ENCODE data around the gene SUSD4. TPM values are rescaled to one million over a fixed set of nuclear protein-coding genes. Genes with fewer than 3 reads are reported as not detected.

The SUSD4 gene
- polyA plus RNA-seq, 4 donors, result 0.27 to 1.5 (median 0.61) TPM; not detected in 1

GRCh38 chr1:223234170-223234514 is 129.8 kb downstream of the SUSD4 start:
- peaks cover 0 to 10% (median 6%) of the 10 kb centered on the region in 3 donors for H3K4me1 ChIP-seq (ENCODE audit: control insufficient read depth in 3 of 3, insufficient read depth in 2 of 3, low read depth in 1 of 3, low read length in 2 of 3)
- DNase-seq, result no peak
- H3K27ac ChIP-seq (ENCODE audit: low read depth in 1 of 3, low read length in 2 of 3), result peak overlapping the region in 1 of 3 donors; percentile 28
- no peaks in the 10 kb centered on the region for H3K9me3 ChIP-seq (ENCODE audit: control insufficient read depth in 2 of 2, insufficient read depth in 1 of 2, low read depth in 1 of 2, low read length in 1 of 2)
- no peak overlapping the region for H3K4me3 ChIP-seq (ENCODE audit: low read depth in 1 of 3, low read length in 3 of 3)
- H3K27me3 ChIP-seq (ENCODE audit: control insufficient read depth in 3 of 3, insufficient read depth in 3 of 3, low read length in 3 of 3), result no peaks in the 10 kb centered on the region
- H3K36me3 ChIP-seq (ENCODE audit: control insufficient read depth in 3 of 3, insufficient read depth in 2 of 3, low read depth in 1 of 3, low read length in 3 of 3), result no peaks in the 10 kb centered on the region
- WGBS, 3 donors, result 53 to 88% (median 69%) methylated on average over 1 of the region's 1 CpG
- no peak for FAIRE-seq

GRCh38 chr1:223233410-223234169 is 130.4 kb downstream of the SUSD4 start:
- Histone ChIP-seq H3K4me1 (ENCODE audit: control insufficient read depth in 3 of 3, insufficient read depth in 2 of 3, low read depth in 1 of 3, low read length in 2 of 3) (peaks cover 0 to 10% (median 6%) of the 10 kb centered on the region in 3 donors), H3K4me3 (ENCODE audit: low read depth in 1 of 3, low read length in 3 of 3) (no peak overlapping the region), H3K36me3 (ENCODE audit: control insufficient read depth in 3 of 3, insufficient read depth in 2 of 3, low read depth in 1 of 3, low read length in 3 of 3) (no peaks in the 10 kb centered on the region), H3K27ac (ENCODE audit: low read depth in 1 of 3, low read length in 2 of 3) (peak overlapping the region in 2 of 3 donors; percentile 28 to 51), H3K27me3 (ENCODE audit: control insufficient read depth in 3 of 3, insufficient read depth in 3 of 3, low read length in 3 of 3) (no peaks in the 10 kb centered on the region), H3K9me3 (ENCODE audit: control insufficient read depth in 2 of 2, insufficient read depth in 1 of 2, low read depth in 1 of 2, low read length in 1 of 2) (no peaks in the 10 kb centered on the region)
- 28 to 51% (median 37%) methylated on average over 11 of the region's 11 CpGs for WGBS, 3 donors
- FAIRE-seq (no peak), DNase-seq (peak; percentile 68 to 78)

DNA sequence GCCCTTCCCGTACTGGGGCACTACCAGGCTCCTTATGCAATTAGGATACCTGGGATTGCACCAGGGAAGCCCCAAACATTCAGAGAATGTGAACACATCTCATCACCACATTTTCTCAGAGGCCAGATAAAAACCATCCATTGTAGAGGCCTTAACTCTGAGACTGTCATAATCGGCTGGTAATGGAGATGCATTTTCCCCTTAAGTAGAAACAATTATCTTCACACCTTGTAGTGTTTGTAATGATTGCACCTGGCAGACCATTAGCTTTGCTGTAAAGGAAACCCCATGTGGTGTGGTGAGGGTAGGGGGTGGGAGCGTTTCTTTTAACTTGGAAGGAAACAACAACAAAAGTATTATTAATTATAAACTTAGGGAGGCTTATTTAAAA is 131.0 kb downstream of the SUSD4 start:
- no peaks in the 10 kb centered on the region for H3K36me3 ChIP-seq (ENCODE audit: control insufficient read depth in 3 of 3, insufficient read depth in 2 of 3, low read depth in 1 of 3, low read length in 3 of 3)
- H3K4me1 ChIP-seq (ENCODE audit: control insufficient read depth in 3 of 3, insufficient read depth in 2 of 3, low read depth in 1 of 3, low read length in 2 of 3), result peaks cover 0 to 10% (median 6%) of the 10 kb centered on the region in 3 donors
- H3K4me3 ChIP-seq (ENCODE audit: low read depth in 1 of 3, low read length in 3 of 3), result no peak overlapping the region
- H3K27ac ChIP-seq (ENCODE audit: low read depth in 1 of 3, low read length in 2 of 3), result peak overlapping the region in 1 of 3 donors; percentile 28
- H3K27me3 ChIP-seq (ENCODE audit: control insufficient read depth in 3 of 3, insufficient read depth in 3 of 3, low read length in 3 of 3), result no peaks in the 10 kb centered on the region
- FAIRE-seq (no peak), DNase-seq (no peak)
- H3K9me3 ChIP-seq (ENCODE audit: control insufficient read depth in 2 of 2, insufficient read depth in 1 of 2, low read depth in 1 of 2, low read length in 1 of 2), result no peaks in the 10 kb centered on the region
- WGBS, 3 donors, result 67 to 79% (median 72%) methylated on average over 3 of the region's 3 CpGs

DNA sequence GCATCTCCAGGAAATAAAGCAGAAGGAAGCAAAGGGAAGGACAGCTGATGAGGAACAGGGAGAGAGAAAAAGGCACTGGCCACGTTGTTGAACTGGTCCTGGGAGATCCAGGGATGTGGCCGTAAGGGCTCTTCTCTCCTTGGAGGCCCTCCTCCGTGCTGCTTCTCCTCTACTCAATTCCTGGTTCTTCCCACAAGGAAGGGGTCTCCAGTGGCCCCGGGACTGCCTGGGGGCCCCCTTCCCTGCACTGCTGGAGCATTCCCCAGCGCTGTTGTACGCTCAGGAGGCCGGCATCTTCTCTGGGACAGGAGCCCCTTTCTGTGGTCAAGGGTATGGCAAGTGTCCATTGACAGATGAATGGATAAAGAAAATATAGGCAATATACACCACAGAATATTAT is 132.4 kb downstream of the SUSD4 start:
- WGBS, 3 donors, result 87 to 90% (median 88%) methylated on average over 7 of the region's 7 CpGs
- FAIRE-seq (no peak), DNase-seq (no peak)
- Histone ChIP-seq H3K9me3 (ENCODE audit: control insufficient read depth in 2 of 2, insufficient read depth in 1 of 2, low read depth in 1 of 2, low read length in 1 of 2) (no peaks in the 10 kb centered on the region), H3K27me3 (ENCODE audit: control insufficient read depth in 3 of 3, insufficient read depth in 3 of 3, low read length in 3 of 3) (no peaks in the 10 kb centered on the region), H3K4me1 (ENCODE audit: control insufficient read depth in 3 of 3, insufficient read depth in 2 of 3, low read depth in 1 of 3, low read length in 2 of 3) (peaks cover 0 to 10% (median 6%) of the 10 kb centered on the region in 3 donors), H3K4me3 (ENCODE audit: low read depth in 1 of 3, low read length in 3 of 3) (no peak overlapping the region), H3K27ac (ENCODE audit: low read depth in 1 of 3, low read length in 2 of 3) (no peak overlapping the region), H3K36me3 (ENCODE audit: control insufficient read depth in 3 of 3, insufficient read depth in 2 of 3, low read depth in 1 of 3, low read length in 3 of 3) (no peaks in the 10 kb centered on the region)

DNA sequence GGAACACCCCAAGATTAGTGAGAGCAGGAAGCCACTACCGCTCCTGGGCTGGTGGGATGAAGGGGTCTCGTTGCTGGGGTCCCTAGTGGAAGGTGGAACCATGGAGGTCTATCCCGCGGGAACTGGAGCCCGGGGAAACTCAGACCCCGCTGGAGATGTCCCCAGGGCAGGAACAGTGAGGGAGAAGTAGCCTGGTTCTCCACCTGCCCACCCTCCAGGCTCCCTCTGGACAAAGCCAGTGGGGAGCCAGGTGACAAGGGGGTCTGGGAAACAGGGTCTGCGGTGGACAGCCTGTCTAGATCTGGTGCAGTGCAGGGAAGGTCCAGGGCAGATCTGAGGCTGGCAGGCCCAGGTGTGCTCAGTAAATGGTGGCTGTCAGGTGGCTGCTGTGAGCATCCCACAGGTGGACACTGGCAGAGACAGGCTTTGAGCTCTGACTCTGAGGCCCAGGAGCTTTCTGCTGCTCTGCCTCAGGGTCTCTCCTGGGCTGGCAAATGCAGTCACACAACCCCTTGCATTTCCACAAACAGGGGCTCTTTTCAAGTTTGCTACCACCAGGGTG is 132.9 kb downstream of the SUSD4 start:
- DNase-seq (no peak), FAIRE-seq (no peak)
- Histone ChIP-seq H3K4me3 (ENCODE audit: low read depth in 1 of 3, low read length in 3 of 3) (no peak overlapping the region), H3K27ac (ENCODE audit: low read depth in 1 of 3, low read length in 2 of 3) (no peak overlapping the region), H3K4me1 (ENCODE audit: control insufficient read depth in 3 of 3, insufficient read depth in 2 of 3, low read depth in 1 of 3, low read length in 2 of 3) (peaks cover 0 to 10% (median 6%) of the 10 kb centered on the region in 3 donors), H3K9me3 (ENCODE audit: control insufficient read depth in 2 of 2, insufficient read depth in 1 of 2, low read depth in 1 of 2, low read length in 1 of 2) (no peaks in the 10 kb centered on the region), H3K27me3 (ENCODE audit: control insufficient read depth in 3 of 3, insufficient read depth in 3 of 3, low read length in 3 of 3) (no peaks in the 10 kb centered on the region), H3K36me3 (ENCODE audit: control insufficient read depth in 3 of 3, insufficient read depth in 2 of 3, low read depth in 1 of 3, low read length in 3 of 3) (no peaks in the 10 kb centered on the region)
- WGBS, 3 donors, result 83 to 96% (median 95%) methylated on average over 7 of the region's 7 CpGs

- Histone ChIP-seq H3K36me3 (ENCODE audit: control insufficient read depth in 3 of 3, insufficient read depth in 2 of 3, low read depth in 1 of 3, low read length in 3 of 3) (no peaks in the 10 kb centered on the region), H3K4me3 (ENCODE audit: low read depth in 1 of 3, low read length in 3 of 3) (no peak overlapping the region), H3K27me3 (ENCODE audit: control insufficient read depth in 3 of 3, insufficient read depth in 3 of 3, low read length in 3 of 3) (no peaks in the 10 kb centered on the region), H3K4me1 (ENCODE audit: control insufficient read depth in 3 of 3, insufficient read depth in 2 of 3, low read depth in 1 of 3, low read length in 2 of 3) (peaks cover 0 to 10% (median 6%) of the 10 kb centered on the region in 3 donors), H3K27ac (ENCODE audit: low read depth in 1 of 3, low read length in 2 of 3) (no peak overlapping the region), H3K9me3 (ENCODE audit: control insufficient read depth in 2 of 2, insufficient read depth in 1 of 2, low read depth in 1 of 2, low read length in 1 of 2) (no peaks in the 10 kb centered on the region)
- DNase-seq (no peak), FAIRE-seq (no peak)
- WGBS, 3 donors, result 87 to 95% (median 93%) methylated on average over 11 of the region's 11 CpGs
Observed at GRCh38 chr1:223230161-223230881, 133.7 kb downstream of the SUSD4 start.

DNA sequence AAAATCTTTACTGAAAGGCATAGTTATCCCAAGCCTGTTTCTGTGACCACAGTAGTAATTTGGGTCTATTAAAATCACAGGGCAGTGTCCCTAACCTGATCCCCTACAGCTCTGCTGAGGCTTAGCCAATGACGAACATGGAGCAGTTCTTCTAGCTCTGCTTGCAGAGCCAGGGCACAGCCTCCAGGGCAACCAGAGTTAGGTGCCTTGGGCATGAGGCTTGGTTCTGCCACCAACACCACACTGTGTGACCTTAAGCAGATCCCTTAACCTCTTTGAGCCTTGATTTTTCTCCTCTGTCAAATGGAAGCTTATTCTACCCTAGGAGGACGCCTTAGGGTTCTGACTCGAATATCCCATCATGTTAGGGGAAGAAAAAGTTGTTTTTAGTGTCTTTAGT is 134.2 kb downstream of the SUSD4 start:
- WGBS, 3 donors, result 64 to 77% (median 67%) methylated on average over 3 of the region's 3 CpGs

DNA sequence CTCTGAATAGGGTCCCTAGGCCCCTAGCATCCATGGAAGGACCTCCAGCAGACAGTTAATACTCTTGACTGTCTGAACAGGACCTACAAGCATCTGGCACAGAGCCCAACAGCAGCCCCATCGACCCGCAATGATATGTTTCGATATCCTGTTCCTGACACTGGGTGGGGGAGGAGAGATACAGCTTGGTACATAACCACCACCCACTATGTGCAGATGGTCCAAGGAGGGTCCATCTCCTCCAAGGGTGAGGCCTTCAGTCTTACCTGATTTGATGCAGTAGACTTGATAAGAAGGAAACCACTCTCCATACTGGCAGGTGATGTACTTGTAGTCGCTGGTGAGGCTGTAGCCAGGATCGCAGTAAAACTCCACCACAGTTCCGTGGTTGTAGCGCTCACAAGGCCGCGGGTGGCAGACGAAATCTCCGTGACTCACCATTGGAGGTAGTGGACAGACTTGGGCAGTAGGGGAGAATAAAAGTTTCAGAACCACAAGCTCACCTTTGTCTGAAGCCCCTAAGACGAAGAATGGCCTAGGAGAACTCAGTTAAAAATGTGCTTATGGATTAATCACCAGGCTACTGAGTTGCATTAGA is 134.9 kb downstream of the SUSD4 start:
- 86 to 91% (median 90%) methylated on average over 12 of the region's 12 CpGs for WGBS, 3 donors
- Histone ChIP-seq H3K4me1 (ENCODE audit: control insufficient read depth in 3 of 3, insufficient read depth in 2 of 3, low read depth in 1 of 3, low read length in 2 of 3) (peaks cover 0 to 8% (median 6%) of the 10 kb centered on the region in 3 donors), H3K27me3 (ENCODE audit: control insufficient read depth in 3 of 3, insufficient read depth in 3 of 3, low read length in 3 of 3) (peaks cover 0 to 2% (median 0%) of the 10 kb centered on the region in 3 donors), H3K4me3 (ENCODE audit: low read depth in 1 of 3, low read length in 3 of 3) (no peak overlapping the region), H3K9me3 (ENCODE audit: control insufficient read depth in 2 of 2, insufficient read depth in 1 of 2, low read depth in 1 of 2, low read length in 1 of 2) (no peaks in the 10 kb centered on the region), H3K36me3 (ENCODE audit: control insufficient read depth in 3 of 3, insufficient read depth in 2 of 3, low read depth in 1 of 3, low read length in 3 of 3) (no peaks in the 10 kb centered on the region), H3K27ac (ENCODE audit: low read depth in 1 of 3, low read length in 2 of 3) (no peak overlapping the region)
- FAIRE-seq (no peak), DNase-seq (no peak)

More for the DNA sequence above, 134.2 kb downstream of the SUSD4 start:
- Histone ChIP-seq H3K4me1 (ENCODE audit: control insufficient read depth in 3 of 3, insufficient read depth in 2 of 3, low read depth in 1 of 3, low read length in 2 of 3) (peaks cover 0 to 10% (median 6%) of the 10 kb centered on the region in 3 donors), H3K27ac (ENCODE audit: low read depth in 1 of 3, low read length in 2 of 3) (no peak overlapping the region), H3K36me3 (ENCODE audit: control insufficient read depth in 3 of 3, insufficient read depth in 2 of 3, low read depth in 1 of 3, low read length in 3 of 3) (no peaks in the 10 kb centered on the region), H3K9me3 (ENCODE audit: control insufficient read depth in 2 of 2, insufficient read depth in 1 of 2, low read depth in 1 of 2, low read length in 1 of 2) (no peaks in the 10 kb centered on the region), H3K4me3 (ENCODE audit: low read depth in 1 of 3, low read length in 3 of 3) (no peak overlapping the region), H3K27me3 (ENCODE audit: control insufficient read depth in 3 of 3, insufficient read depth in 3 of 3, low read length in 3 of 3) (peaks cover 0 to 2% (median 0%) of the 10 kb centered on the region in 3 donors)
- DNase-seq, result no peak
- FAIRE-seq, result no peak
